Activated T-cell treated with anti-CD3 and anti-CD28 coated beads for 48 hours (primary cell): Measurements from ENCODE around the gene MCM3AP.

Source experiments
- DNase-seq: peaks from one replicate; pipeline ENCODE4 v3.0.0-alpha.2; 2020; ENCODE audit warnings: low read depth

Gene MCM3AP

DNA sequence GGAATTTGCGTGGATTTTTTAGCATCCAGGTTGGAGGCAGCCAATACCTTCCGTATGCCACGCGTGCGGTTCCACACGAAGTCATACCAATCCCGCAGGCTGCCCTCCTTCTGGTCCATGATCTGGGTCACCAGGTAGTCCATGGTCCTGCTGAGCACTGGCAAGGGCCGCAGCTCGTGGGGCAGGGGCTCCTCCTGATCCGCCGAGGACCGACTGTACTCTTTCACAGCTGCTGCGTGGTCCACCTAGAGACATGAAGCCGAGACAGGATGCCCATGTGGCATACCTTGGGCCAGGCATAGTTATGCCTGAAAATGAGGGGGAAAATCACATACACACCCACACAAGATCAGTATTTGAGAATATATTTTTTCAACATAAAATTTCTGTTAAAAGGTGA lies 12.1 kb downstream of the MCM3AP start:
- no peak for DNase-seq

GRCh38 chr21:46269466-46269865 lies 15.9 kb downstream of the MCM3AP start:
- no peak for DNase-seq

DNA sequence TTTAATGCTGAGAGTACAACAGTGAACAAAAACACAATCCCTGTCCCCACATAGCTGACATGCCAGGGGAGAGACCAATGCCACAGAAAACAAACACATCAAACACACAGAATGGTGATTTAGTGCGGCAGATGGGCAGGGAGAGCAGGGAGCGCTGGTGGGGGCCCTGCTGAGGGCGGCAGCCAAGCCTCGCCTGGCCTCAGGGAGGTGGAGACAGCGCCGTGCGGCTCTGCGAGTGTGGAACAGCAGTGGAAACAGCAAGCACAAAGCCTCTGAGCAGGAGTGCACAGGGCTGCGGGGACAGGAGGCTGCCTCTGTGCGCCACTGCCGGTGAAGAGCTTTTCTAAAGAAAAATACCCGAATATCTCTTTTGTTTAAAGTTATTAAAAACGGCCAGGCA lies 17.0 kb downstream of the MCM3AP start:
- DNase-seq = no peak

DNA sequence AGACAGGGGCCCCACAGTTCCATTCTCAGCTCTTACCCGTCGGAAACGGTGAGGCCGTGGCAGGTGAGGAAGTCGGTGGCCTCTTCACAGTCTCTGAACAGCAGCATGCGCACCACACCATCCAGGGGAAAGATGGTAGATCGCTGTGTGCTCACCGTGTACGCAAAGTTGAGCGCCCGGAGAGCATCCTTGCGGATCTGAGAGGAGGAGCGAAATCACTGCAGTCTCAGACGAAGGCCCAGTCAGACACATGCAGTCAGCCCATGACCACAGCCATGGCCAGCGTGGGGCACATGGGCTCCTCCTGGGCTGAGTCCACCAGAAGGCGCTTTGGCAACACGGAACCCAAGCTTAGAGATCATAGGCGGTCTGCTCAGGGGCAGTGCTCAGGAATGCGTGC lies 18.5 kb downstream of the MCM3AP start:
- DNase-seq = no peak

- DNase-seq = no peak
Observed at GRCh38 chr21:46265736-46266525, 19.5 kb downstream of the MCM3AP start.

DNA sequence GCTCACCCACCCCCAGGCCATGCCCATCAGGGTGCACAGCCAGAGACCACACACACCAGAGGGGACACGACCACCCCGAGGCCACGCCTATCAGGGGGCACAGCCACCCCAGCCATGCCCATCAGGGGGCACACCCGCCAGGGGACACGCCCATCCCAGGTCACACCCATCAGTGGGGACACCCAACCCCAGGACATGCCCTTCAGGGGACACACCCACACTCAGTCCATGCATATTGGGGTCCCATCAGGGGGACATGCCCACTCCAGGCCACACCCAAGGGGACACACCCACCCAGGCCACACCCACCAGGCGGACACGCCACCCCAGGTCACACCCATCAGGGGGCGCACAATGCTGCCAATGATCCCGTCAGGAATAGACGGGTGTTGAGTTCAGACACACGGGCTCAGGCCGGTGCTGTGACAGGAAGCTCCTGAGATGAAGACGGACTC lies 20.7 kb downstream of the MCM3AP start:
- no peak for DNase-seq

DNA sequence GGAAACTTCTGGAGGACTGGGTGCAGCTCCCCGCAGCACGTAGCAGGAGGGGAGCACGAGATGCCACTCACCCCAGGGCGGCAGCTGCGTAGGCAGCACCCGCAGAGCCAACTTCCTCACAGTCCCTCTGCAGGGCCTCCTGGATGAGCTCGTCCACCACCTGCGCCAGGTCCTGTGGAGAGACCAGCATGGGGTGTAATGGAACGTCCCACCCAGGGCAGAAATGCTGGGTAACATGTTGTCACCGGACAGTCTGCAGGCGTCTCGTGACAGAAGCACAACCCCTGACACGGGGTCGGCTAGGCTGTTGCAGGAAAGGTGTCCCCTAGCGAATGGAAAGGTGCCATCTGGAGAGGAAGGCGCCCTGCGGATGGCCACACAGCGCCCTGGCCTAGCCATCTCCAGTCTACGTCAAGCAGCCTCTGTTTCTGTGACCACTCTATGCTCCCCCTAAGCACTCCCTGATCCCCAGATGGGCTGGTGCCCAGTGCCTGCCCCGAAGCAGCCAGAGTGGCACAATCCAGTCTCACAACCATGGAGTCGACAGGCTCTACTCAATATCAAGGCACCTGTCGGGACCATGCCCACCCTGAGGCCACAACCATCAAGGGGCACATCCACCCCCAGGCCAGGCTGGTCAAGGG lies 21.2 kb downstream of the MCM3AP start:
- no peak for DNase-seq

DNA sequence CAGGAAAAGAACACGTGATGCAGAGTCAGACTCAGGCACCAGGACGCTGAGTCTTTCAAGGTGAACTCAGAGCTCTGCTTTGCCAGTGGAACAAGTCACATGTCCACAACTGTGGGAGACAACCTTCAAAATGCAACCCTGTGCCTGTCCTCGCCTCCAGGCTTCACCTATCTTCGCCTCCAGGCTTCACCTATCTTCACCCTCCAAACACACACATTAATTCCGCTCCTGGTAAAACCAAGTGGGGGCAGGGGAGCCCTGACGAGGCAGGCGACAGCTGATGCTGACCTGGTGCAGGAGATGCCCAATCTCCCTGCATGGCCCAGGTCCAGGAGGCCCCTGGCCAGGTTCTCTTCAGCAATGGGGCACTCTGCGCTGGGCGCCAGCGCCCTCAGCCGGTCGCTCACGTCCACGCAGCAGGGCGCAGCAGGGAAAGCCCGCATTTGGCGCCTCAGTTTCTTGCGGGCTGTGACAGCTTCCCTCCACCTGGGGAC lies 28.9 kb downstream of the MCM3AP start:
- no peak for DNase-seq

DNA sequence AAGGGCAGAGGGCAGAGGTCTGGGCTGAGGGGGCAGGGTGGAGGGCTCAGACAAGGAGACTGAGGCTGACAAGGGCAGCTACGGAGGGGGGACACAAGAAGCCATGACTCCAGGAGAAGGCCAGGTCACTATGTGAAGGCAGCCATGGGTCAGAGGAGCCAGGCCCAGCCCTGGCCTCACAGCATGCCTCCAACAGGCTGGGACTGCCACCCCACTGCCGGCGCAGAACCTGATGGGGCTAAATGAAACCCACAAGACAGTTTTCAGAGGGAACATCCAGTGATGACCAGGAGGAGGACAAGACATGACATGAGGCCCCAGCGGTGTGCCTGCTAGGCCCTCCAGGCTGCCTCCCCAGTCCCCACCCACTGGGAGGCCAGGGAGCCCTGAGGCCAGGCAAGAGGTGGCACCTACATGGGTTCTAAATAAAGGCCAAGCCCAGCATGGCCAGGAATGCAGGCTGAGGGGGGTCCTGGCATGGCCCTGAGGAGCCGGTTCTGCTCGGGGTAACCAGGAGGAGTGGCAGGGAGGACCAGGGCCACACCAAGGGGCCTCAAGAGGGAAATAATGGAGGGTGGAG lies 29.6 kb downstream of the MCM3AP start:
- DNase-seq = no peak

DNA sequence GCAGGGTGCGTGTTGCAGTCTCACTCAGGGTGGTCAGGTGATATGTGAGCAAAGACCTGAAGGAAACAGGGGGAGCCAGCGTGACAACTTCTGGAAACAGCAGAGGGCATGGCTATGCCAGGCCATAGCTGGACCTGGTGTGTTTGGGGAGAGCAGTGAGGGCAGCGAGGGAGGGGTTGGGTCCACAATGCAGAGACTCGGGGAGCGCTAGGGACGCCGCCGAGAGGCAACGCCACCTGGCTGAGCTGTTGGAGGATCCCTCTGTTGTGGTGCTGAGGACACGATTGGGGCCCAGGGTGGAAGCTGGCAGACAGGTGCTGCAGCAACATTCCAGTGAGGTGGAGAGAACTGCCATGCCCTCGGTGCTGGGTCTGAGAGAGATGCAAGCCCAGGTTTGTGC lies 30.2 kb downstream of the MCM3AP start:
- DNase-seq = no peak

- no peak for DNase-seq
Observed at GRCh38 chr21:46254208-46254975, 31.0 kb downstream of the MCM3AP start.

- DNase-seq = peak; percentile 24
Observed at GRCh38 chr21:46253610-46254124, 31.7 kb downstream of the MCM3AP start.

DNA sequence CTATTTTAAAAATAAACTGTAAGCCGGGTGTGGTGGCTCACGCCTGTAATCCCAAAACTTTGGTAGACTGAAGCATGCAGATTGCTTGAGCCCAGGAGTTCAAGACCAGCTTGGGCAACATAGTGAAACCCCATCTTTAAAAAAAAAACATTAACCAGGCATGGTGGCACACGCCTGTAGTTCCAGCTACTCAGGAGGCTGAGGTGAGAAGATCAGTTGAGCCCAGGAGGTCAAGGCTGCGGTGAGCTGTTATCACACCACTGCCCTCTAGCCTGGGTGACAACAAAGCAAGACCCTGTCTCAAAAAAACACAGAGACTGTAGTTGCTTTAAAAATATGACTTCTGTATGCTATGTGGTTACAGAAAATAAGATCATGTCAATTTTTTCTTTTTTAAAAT lies 32.6 kb downstream of the MCM3AP start:
- DNase-seq = no peak

GRCh38 chr21:46250146-46250725 lies 35.2 kb downstream of the MCM3AP start:
- no peak for DNase-seq

DNA sequence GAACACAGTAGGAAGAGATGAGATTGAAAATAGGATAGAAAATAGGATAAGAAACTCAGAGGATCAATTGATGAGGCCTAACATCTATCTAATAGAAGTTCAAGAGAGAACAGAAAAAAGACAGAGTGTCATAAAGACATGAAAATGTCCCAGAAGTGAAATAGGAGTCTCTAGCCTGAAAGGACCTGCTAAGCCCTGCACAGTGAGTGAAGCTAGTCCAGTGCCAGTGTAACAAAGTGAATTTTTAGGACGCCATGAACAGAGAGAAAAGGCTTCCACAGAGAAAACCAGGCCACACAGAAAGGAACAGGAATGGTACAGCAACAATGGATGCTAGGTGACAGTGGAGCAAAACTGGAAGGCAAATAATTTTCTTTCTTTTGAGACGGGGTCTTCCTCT lies 36.6 kb downstream of the MCM3AP start:
- no peak for DNase-seq

DNA sequence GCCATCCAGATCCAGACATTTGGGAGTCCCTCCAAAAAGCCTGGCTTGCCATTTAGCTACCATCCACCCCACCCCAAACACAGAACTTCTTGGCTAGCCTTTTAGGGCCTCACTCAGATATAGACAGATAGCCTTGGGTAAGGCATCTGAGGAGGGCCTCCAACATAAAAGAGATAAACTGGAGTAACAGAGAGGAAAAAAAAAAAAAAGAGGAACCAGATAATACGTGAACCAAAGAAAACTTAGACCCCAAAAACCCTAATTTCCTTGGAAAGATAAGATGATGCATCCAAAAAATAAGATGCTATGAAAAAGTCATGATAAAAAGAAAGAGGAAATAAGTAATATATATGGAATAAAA lies 37.0 kb downstream of the MCM3AP start:
- no peak for DNase-seq

- no peak for DNase-seq
Observed at GRCh38 chr21:46247699-46248421, 37.6 kb downstream of the MCM3AP start.

DNA sequence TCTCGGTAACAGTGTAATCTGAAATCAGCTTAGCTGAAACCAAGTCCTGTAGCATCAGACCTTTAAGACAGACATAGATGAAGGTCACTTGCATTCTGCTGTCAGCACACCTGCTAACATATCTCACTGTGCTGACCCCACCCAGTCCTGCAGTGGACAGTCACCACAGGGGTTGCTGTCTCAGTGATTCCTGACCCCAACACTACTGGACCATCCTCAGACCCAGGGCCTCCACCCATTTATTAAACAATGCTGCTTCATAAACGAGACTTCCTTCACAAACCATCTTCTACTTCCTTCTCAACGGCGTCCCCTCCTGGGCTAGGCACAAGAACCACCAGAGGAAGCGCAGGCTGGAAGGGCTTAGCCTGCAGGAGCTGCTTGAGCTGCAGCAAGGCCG lies 39.1 kb downstream of the MCM3AP start:
- no peak for DNase-seq

DNA sequence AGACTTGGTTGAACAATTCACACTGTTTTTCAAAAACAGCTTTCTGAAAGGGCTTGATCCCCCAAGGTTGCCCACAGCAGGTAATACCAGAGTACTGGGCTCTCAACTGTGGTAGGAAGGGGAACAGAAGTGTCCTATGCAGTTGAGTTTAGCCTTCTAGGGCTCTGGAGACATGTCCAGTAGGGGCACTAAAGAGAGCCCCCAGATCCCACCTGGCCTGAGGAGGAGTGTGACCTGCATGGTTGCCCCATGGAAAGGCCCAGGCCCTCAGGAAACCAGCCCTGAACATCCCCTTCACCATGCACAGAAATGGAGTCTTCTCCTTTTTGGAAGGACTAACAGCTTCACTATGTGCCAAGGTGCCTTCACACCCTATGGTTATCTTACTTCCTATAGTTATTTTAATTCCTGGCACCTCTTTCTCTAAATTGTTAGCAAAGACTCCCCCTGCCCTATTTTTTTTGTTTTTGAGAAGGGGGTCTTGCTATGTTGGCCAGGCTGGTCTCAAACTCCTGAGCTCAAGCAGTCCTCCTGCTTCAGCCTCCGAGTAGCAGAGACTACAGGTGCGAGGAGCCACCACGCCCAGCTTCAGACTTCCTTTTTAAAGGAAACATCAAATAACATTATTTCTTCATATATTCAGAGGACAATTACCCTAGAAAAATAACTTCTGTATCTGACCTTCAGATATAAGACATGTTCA lies 40.0 kb downstream of the MCM3AP start:
- no peak for DNase-seq

- no peak for DNase-seq
Observed at GRCh38 chr21:46244602-46245001, 40.8 kb downstream of the MCM3AP start.

DNA sequence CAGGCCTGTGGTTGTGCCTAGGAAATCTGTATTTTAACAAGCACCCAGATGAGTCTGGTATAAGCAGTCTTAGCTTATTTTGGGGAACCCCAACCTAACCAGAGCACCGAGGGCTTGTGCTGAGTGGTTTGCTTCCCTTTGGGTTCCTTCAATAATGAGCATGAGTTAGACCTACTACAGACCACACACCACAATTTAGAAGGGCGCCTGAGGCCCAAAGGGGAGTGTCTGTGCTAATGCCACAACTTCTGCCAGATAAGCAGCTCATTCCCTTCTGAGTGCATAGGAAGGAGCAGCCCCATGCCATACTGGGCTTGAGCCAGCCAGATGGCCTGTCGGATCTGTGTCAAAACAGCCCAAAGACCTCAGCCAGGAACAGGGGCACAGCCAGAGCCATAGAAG lies 41.5 kb downstream of the MCM3AP start:
- no peak for DNase-seq
